Keratinocyte (primary cell): ENCODE measurements around the gene REV1. TPM values are rescaled to one million over a fixed set of nuclear protein-coding genes. Genes with fewer than 3 reads are reported as not detected.

ENCODE experiments used
- DNase-seq: peaks from one replicate; pipeline ENCODE4 v3.0.0-alpha.2; 2011; ENCODE audit warnings: low read depth, missing footprints, low spot score
- FAIRE-seq: peaks from 2 replicates; lab custom pipeline; 2011; peaks lifted over from hg19 to GRCh38; lab: Jason Lieb, UNC
- H2AFZ ChIP-seq: 2 replicates; pipeline ENCODE4 v1.6.0; 2012; ENCODE audit warnings: low read length, control low read depth, inconsistent platforms; ENCODE audit not compliant: control insufficient read depth
- H3K27ac ChIP-seq: 2 replicates; pipeline ENCODE4 v1.5.1; 2011; ENCODE audit warnings: low read length; ENCODE audit not compliant: control insufficient read depth, insufficient read depth
- H3K27me3 ChIP-seq: 3 replicates; pipeline ENCODE4 v1.6.0; 2011; ENCODE audit warnings: low read length; ENCODE audit not compliant: control insufficient read depth, insufficient read depth; ENCODE audit errors: extremely low read depth
- H3K36me3 ChIP-seq, 2 experiments: 2 replicates in 1 of 2; 3 replicates in 1 of 2; pipeline ENCODE4 v1.5.1; 2011; ENCODE audit warnings: low read length in 2 of 2, mild to moderate bottlenecking in 1 of 2; ENCODE audit not compliant: control insufficient read depth in 2 of 2, insufficient read depth in 2 of 2; ENCODE audit errors: extremely low read depth in 1 of 2
- H3K4me1 ChIP-seq: 3 replicates; pipeline ENCODE4 v1.5.1; 2011; ENCODE audit warnings: low read length; ENCODE audit not compliant: control insufficient read depth, insufficient read depth; ENCODE audit errors: extremely low read depth
- H3K4me2 ChIP-seq: 3 replicates; pipeline ENCODE4 v1.6.0; 2011; ENCODE audit warnings: low read depth, low read length; ENCODE audit not compliant: control insufficient read depth, insufficient read depth; ENCODE audit errors: extremely low read depth
- H3K4me3 ChIP-seq, 3 experiments: fragments of 200-600 bp in 1 of 3; sonication (generic) in 1 of 3; 2 replicates in 2 of 3; 3 replicates in 1 of 3; pipeline ENCODE4 v1.5.1; 2011 to 2016; ENCODE audit warnings: low read length in 3 of 3, mild to moderate bottlenecking in 3 of 3, control low read depth in 2 of 3, inconsistent platforms in 1 of 3, low read depth in 1 of 3, mixed read lengths in 1 of 3, mixed run types in 1 of 3, moderate library complexity in 1 of 3; ENCODE audit not compliant: control insufficient read depth in 2 of 3, insufficient read depth in 2 of 3; ENCODE audit errors: extremely low read depth in 1 of 3
- H3K79me2 ChIP-seq: 2 replicates; pipeline ENCODE4 v1.6.0; 2012; ENCODE audit warnings: low read length; ENCODE audit not compliant: control insufficient read depth, insufficient read depth
- H3K9ac ChIP-seq: 3 replicates; pipeline ENCODE4 v1.6.0; 2011; ENCODE audit warnings: low read length; ENCODE audit not compliant: control insufficient read depth, insufficient read depth; ENCODE audit errors: extremely low read depth
- H3K9me1 ChIP-seq: 3 replicates; pipeline ENCODE4 v1.6.0; 2011; ENCODE audit warnings: low read length; ENCODE audit not compliant: control insufficient read depth, insufficient read depth; ENCODE audit errors: extremely low read depth
- H3K9me3 ChIP-seq: 2 replicates; pipeline ENCODE4 v1.5.1; 2012; ENCODE audit warnings: low read depth, low read length; ENCODE audit not compliant: control insufficient read depth
- H4K20me1 ChIP-seq: 3 replicates; pipeline ENCODE4 v1.6.0; 2011; ENCODE audit warnings: low read length; ENCODE audit not compliant: control insufficient read depth, insufficient read depth; ENCODE audit errors: extremely low read depth
- CTCF ChIP-seq, 3 experiments: IDR thresholded peaks in 1 of 3; conservative IDR thresholded peaks in 1 of 3; optimal IDR thresholded peaks in 1 of 3; 2 replicates in 2 of 3; 3 replicates in 1 of 3; pipeline versions ENCODE3 to v1.5.1; 2011; ENCODE audit warnings: low read length in 3 of 3, mild to moderate bottlenecking in 3 of 3, moderate library complexity in 2 of 3, control low read depth in 1 of 3, inconsistent platforms in 1 of 3; ENCODE audit not compliant: insufficient read depth in 2 of 3; ENCODE audit errors: extremely low read depth in 1 of 3
- EZH2 ChIP-seq: IDR thresholded peaks from one replicate; pipeline ENCODE4 v1.6.1; 2012; ENCODE audit warnings: inconsistent platforms, mild to moderate bottlenecking, low read length, moderate library complexity
- dilution Hi-C: fragments of 300-500 bp; cut with MboI; formaldehyde crosslinking; loops from one replicate; pipeline ENCODE4 v1.7.0; 2020; ENCODE audit warnings: low sequenced_read_pairs; ENCODE audit not compliant: extremely low pct_ligation_motif_present
- polyA plus RNA-seq, 5 experiments: library from polyadenylated mRNA; depleted of rRNA in 3 of 5; stranded (reverse) in 3 of 5; stranded (forward) in 1 of 5; unstranded in 1 of 5; fragments of >200 nt; gene quantifications; 1 replicate in 1 of 5; 2 replicates in 3 of 5; 3 replicates in 1 of 5; pipeline versions ENCODE4 v1.2.1 to v1.2.3, GENCODE V29; 2011 to 2012; ENCODE audit warnings: missing spikeins in 2 of 5, low read depth in 1 of 5, low replicate concordance in 1 of 5

REV1 gene
- polyA plus RNA-seq, 1 donor (not counting 4 experiments of a cell fraction or from before 2014, with no cell fraction given): 56.4 TPM

GRCh38 chr2:99439971-99440505, 49.8 kb downstream of the REV1 start:
- H3K79me2 ChIP-seq: peaks cover 57% of the 10 kb centered on the region
- peaks cover 8% of the 10 kb centered on the region for H3K4me1 ChIP-seq
- no peak overlapping the region for H3K9ac ChIP-seq
- dilution Hi-C loops: no loop called here
- FAIRE-seq: no peak
- H3K9me3 ChIP-seq: no peaks in the 10 kb centered on the region
- DNase-seq: no peak
- H2AFZ ChIP-seq: no peak overlapping the region
- no peaks in the 10 kb centered on the region for H3K27me3 ChIP-seq
- H3K4me2 ChIP-seq: no peak overlapping the region
- H3K4me3 ChIP-seq: no peak overlapping the region
- H3K9me1 ChIP-seq: no peaks in the 10 kb centered on the region
- no peaks in the 10 kb centered on the region for H4K20me1 ChIP-seq
- peaks cover 5 to 14% of the 10 kb centered on the region in 2 experiments for H3K36me3 ChIP-seq
- H3K27ac ChIP-seq: no peak overlapping the region
- no peak for TF ChIP-seq CTCF (optimal IDR thresholded peaks at IDR 0.05 in 1 of 3, IDR thresholded peaks at IDR 0.05 in 1 of 3, conservative IDR thresholded peaks at IDR 0.05 in 1 of 3; ENCODE audit: extremely low read depth in 1 of 3, insufficient read depth in 2 of 3, low read length in 3 of 3)
- TF ChIP-seq EZH2: no peak

GRCh38 chr2:99436874-99437273, 52.9 kb downstream of the REV1 start:
- no peak for FAIRE-seq
- H3K4me3 ChIP-seq: no peak overlapping the region
- dilution Hi-C loops: no loop called here
- no peak overlapping the region for H2AFZ ChIP-seq
- no peaks in the 10 kb centered on the region for H3K9me3 ChIP-seq
- no peak for DNase-seq
- H3K9ac ChIP-seq: no peak overlapping the region
- no peaks in the 10 kb centered on the region for H3K9me1 ChIP-seq
- no peak overlapping the region for H3K4me2 ChIP-seq
- TF ChIP-seq CTCF (optimal IDR thresholded peaks at IDR 0.05 in 1 of 3, IDR thresholded peaks at IDR 0.05 in 1 of 3, conservative IDR thresholded peaks at IDR 0.05 in 1 of 3; ENCODE audit: extremely low read depth in 1 of 3, insufficient read depth in 2 of 3, low read length in 3 of 3): no peak
- no peak for TF ChIP-seq EZH2
- no peak overlapping the region for H3K27ac ChIP-seq
- H4K20me1 ChIP-seq: no peaks in the 10 kb centered on the region
- peaks cover 11 to 14% of the 10 kb centered on the region in 2 experiments for H3K36me3 ChIP-seq
- peaks cover 35% of the 10 kb centered on the region for H3K79me2 ChIP-seq
- H3K4me1 ChIP-seq: peaks cover 8% of the 10 kb centered on the region
- H3K27me3 ChIP-seq: no peaks in the 10 kb centered on the region
